Measurements from ENCODE around the gene BCAR3. TPM values are rescaled to one million over a fixed set of nuclear protein-coding genes. Genes with fewer than 3 reads are reported as not detected.

The BCAR3 gene
- total RNA-seq, 1 donor from 2014 or later: 9.2 TPM

GRCh38 chr1:93573940-93574469, 107.6 kb downstream of the BCAR3 start:
- Mint-ChIP-seq H3K27ac (peak overlapping the region; percentile 4), H3K4me1 (peaks cover 28% of the 10 kb centered on the region), H3K9me3 (no peaks in the 10 kb centered on the region), H3K4me3 (no peak overlapping the region), H3K27me3 (ENCODE audit: low read depth) (no peaks in the 10 kb centered on the region), H3K36me3 (peaks cover 15% of the 10 kb centered on the region)
- TF ChIP-seq CTCF (IDR thresholded peaks at IDR 0.05; ENCODE audit: unreplicated experiment): no peak
- DNase-seq (ENCODE audit: low spot score in 2 of 2, unreplicated experiment in 2 of 2): no peak

GRCh38 chr1:93571623-93572310, 109.9 kb downstream of the BCAR3 start:
- peaks cover 29% of the 10 kb centered on the region for H3K36me3 Mint-ChIP-seq

GRCh38 chr1:93569489-93569888, 112.1 kb downstream of the BCAR3 start:
- no peak for DNase-seq (ENCODE audit: low spot score in 2 of 2, unreplicated experiment in 2 of 2)
- Mint-ChIP-seq H3K4me3 (no peak overlapping the region), H3K27me3 (ENCODE audit: low read depth) (no peaks in the 10 kb centered on the region), H3K4me1 (peaks cover 21% of the 10 kb centered on the region), H3K36me3 (peaks cover 38% of the 10 kb centered on the region), H3K27ac (no peak overlapping the region), H3K9me3 (no peaks in the 10 kb centered on the region)
- no peak for TF ChIP-seq CTCF (IDR thresholded peaks at IDR 0.05; ENCODE audit: unreplicated experiment)

More at GRCh38 chr1:93571623-93572310, 109.9 kb downstream of the BCAR3 start:
- no peak overlapping the region for H3K4me3 Mint-ChIP-seq
- no peaks in the 10 kb centered on the region for H3K27me3 Mint-ChIP-seq (ENCODE audit: low read depth)
- H3K9me3 Mint-ChIP-seq: no peaks in the 10 kb centered on the region
- H3K4me1 Mint-ChIP-seq: peaks cover 30% of the 10 kb centered on the region
- DNase-seq (ENCODE audit: low spot score in 2 of 2, unreplicated experiment in 2 of 2): no peak
- no peak for TF ChIP-seq CTCF (IDR thresholded peaks at IDR 0.05; ENCODE audit: unreplicated experiment)
- no peak overlapping the region for H3K27ac Mint-ChIP-seq

- peaks cover 41% of the 10 kb centered on the region for H3K36me3 Mint-ChIP-seq
- H3K4me3 Mint-ChIP-seq: no peak overlapping the region
- H3K27me3 Mint-ChIP-seq (ENCODE audit: low read depth): no peaks in the 10 kb centered on the region
- H3K4me1 Mint-ChIP-seq: peaks cover 21% of the 10 kb centered on the region
- TF ChIP-seq CTCF (IDR thresholded peaks at IDR 0.05; ENCODE audit: unreplicated experiment): no peak
- peak overlapping the region; percentile 83 for H3K27ac Mint-ChIP-seq
- H3K9me3 Mint-ChIP-seq: no peaks in the 10 kb centered on the region
- no peak for DNase-seq (ENCODE audit: low spot score in 2 of 2, unreplicated experiment in 2 of 2)
Observed at GRCh38 chr1:93567255-93567918, 114.2 kb downstream of the BCAR3 start.

- Mint-ChIP-seq H3K9me3 (no peaks in the 10 kb centered on the region), H3K36me3 (peaks cover 40% of the 10 kb centered on the region), H3K4me3 (no peak overlapping the region), H3K27ac (no peak overlapping the region), H3K27me3 (ENCODE audit: low read depth) (no peaks in the 10 kb centered on the region), H3K4me1 (peaks cover 21% of the 10 kb centered on the region)
- TF ChIP-seq CTCF (IDR thresholded peaks at IDR 0.05; ENCODE audit: unreplicated experiment): no peak
- no peak for DNase-seq (ENCODE audit: low spot score in 2 of 2, unreplicated experiment in 2 of 2)
Observed at GRCh38 chr1:93566227-93566626, 115.4 kb downstream of the BCAR3 start.
